Measurements from ENCODE around the gene ABCB9. TPM values are rescaled to one million over a fixed set of nuclear protein-coding genes. Genes with fewer than 3 reads are reported as not detected.

The ABCB9 gene
- total RNA-seq, 1 donor from 2014 or later, result 4.2 TPM

DNA sequence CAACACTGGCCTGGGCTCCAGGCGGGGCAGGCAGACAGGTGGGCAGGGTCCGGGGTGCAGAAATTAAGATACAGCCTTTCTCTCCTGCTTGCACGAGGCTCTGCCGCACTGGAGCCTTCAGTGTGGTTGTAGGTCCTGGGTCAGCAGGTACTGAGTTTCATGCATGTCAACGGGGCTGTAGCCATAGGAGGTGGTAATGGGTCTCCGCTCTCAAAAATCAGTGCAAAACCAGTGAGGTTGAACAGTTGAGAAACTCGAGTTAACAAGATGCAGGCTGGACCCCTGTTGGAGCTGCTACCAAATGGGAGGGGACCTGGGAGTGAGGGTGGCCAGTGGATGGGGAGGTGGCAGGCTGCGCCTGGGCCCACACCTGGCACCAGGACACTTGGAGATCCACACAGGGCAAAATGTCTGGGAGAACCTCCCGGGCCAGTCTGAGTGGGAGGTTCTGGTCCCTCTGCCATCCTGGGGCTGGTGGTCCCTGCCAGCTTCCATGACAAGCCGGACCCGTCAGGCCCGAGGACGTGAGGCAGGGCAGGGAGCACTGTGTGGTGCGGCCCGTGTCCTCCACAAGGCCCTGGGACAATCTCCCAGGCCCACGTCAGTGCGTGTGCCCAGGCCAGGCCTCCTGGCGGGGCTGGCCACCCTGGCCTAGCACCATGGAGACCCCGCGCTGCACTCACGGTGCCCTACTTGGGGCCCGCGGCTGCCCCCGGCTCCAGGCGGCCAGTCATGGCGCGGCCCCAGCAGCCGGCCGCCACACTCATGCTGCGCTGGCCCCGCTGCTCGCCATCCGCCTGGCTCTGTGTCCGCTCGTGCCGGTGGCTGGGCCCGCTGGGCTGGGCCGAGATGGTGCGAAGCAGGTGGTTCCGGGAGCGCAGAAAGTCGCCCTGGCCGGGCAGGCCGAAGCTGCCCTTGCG is 19.3 kb upstream of the ABCB9 start:
- H3K27ac ChIP-seq, result peak overlapping the region; percentile 83
- no peaks in the 10 kb centered on the region for H3K27me3 ChIP-seq
- TF ChIP-seq POLR2AphosphoS5 (IDR thresholded peaks at IDR 0.05; ENCODE audit: insufficient read depth in 1 of 2, low read depth in 1 of 2) (no peak), POLR2A (IDR thresholded peaks at IDR 0.05) (no peak)
- TF ChIP-seq, protein P1, sequence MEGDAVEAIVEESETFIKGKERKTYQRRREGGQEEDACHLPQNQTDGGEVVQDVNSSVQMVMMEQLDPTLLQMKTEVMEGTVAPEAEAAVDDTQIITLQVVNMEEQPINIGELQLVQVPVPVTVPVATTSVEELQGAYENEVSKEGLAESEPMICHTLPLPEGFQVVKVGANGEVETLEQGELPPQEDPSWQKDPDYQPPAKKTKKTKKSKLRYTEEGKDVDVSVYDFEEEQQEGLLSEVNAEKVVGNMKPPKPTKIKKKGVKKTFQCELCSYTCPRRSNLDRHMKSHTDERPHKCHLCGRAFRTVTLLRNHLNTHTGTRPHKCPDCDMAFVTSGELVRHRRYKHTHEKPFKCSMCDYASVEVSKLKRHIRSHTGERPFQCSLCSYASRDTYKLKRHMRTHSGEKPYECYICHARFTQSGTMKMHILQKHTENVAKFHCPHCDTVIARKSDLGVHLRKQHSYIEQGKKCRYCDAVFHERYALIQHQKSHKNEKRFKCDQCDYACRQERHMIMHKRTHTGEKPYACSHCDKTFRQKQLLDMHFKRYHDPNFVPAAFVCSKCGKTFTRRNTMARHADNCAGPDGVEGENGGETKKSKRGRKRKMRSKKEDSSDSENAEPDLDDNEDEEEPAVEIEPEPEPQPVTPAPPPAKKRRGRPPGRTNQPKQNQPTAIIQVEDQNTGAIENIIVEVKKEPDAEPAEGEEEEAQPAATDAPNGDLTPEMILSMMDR (IDR thresholded peaks at IDR 0.05), result no peak
- H3K4me1 ChIP-seq, result peaks cover 47% of the 10 kb centered on the region
- no peak for DNase-seq (ENCODE audit: extremely low spot score in 2 of 2)
- peaks cover 0 to 31% of the 10 kb centered on the region in 2 donors for H3K36me3 ChIP-seq
- H3K9me3 ChIP-seq, result no peaks in the 10 kb centered on the region
- intact Hi-C loops (cut with DNase I), result loop anchor here (5.0 kb wide), 1 partner anchor 177 kb away; no protein-coding TSS in a partner anchor
- no peak overlapping the region for H3K4me3 ChIP-seq

DNA sequence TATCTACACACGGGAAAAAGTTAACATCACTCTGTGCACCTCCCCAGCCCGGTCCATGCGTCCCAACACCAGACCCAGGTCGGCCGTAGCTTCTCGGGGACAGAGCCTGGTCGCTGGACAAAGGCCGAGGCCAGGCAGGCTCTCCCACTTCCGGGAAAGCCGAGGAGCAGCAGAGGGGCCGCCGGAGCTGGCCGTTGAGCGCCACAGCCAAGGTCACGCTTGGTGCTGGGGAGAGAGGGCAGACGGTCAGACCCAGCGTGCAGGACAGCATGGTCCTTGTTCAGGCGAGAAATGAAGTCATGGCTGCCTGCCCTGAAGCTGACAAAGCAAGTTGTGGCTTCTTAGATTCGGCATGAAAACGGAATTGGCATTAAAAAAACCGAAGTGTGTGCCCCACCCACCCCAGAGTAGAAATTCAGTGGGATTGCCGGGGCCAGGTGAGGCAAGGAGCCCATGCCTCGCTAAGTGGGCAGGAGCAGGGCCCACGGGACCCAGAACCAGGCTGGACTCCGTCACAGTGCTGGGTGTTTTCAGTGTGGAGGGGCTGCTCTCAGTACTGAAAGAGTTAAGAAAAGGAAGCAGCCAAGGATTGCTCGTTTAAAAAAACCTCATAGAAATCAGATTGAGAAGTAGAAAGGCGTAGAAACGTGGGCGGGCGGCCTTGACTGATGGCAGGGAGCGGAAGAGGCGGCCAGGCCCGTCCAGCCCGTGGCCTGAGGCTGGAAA is 18.5 kb upstream of the ABCB9 start:
- intact Hi-C loops (cut with DNase I), result loop anchor here (5.0 kb wide), 2 partner anchors 178 to 248 kb away; partner anchors contain the start of genes MPHOSPH9 and MTRFR
- TF ChIP-seq, protein P1 (IDR thresholded peaks at IDR 0.05), result no peak
- no peak for TF ChIP-seq POLR2A (IDR thresholded peaks at IDR 0.05)
- no peak for TF ChIP-seq POLR2AphosphoS5 (IDR thresholded peaks at IDR 0.05; ENCODE audit: insufficient read depth in 1 of 2, low read depth in 1 of 2)
- peak overlapping the region; percentile 83 for H3K27ac ChIP-seq
- peak overlapping the region in 1 of 2 donors; percentile 5 for H3K4me3 ChIP-seq
- H3K4me1 ChIP-seq, result peaks cover 50% of the 10 kb centered on the region
- peaks cover 0 to 31% of the 10 kb centered on the region in 2 donors for H3K36me3 ChIP-seq
- H3K9me3 ChIP-seq, result no peaks in the 10 kb centered on the region
- no peak for DNase-seq (ENCODE audit: extremely low spot score in 2 of 2)
- no peaks in the 10 kb centered on the region for H3K27me3 ChIP-seq

DNA sequence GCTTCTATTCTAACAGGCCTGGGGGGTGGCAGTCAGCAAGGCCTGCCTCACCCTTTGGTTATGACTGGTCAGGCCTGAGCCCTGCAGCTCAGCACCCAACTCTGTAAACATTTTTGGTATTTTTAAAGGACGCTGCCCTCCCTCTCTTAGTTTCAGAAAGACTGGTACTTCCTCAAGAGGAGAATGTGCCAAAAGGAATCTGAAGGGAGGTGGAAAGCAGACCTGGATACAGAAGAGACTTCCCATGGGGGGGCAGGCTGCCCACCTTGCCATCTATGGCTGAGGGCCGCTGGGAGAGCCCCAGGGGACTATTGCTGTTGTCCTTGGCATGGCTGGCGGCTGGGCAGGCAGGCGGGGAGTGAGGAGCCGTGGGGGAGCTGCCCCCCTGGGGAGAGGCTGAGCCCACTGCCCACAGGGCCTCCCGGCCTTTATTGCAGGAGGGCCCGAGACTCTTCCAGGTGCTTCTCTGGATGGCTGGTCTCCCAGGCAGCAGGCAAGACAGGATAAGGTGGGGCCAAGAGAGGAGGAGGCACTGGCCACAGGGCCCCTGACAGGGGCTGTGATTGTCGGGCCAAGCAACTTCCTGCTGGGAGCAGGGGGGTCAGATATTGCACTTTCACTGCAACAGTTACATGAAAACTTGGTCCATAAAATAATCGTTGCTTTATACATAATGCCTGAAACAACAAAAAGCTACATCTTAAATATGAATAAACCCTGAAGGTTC is 17.7 kb upstream of the ABCB9 start:
- no peak for DNase-seq (ENCODE audit: extremely low spot score in 2 of 2)
- no peaks in the 10 kb centered on the region for H3K9me3 ChIP-seq
- H3K27ac ChIP-seq, result peak overlapping the region; percentile 83
- peak overlapping the region in 1 of 2 donors; percentile 5 for H3K4me3 ChIP-seq
- peaks cover 58% of the 10 kb centered on the region for H3K4me1 ChIP-seq
- TF ChIP-seq, protein P1 (IDR thresholded peaks at IDR 0.05), result no peak
- intact Hi-C loops (cut with DNase I), result loop anchor here (5.0 kb wide), 1 partner anchor 248 kb away; the partner anchor contains the start of genes MPHOSPH9 and MTRFR
- H3K27me3 ChIP-seq, result no peaks in the 10 kb centered on the region
- H3K36me3 ChIP-seq, result peaks cover 0 to 31% of the 10 kb centered on the region in 2 donors

DNA sequence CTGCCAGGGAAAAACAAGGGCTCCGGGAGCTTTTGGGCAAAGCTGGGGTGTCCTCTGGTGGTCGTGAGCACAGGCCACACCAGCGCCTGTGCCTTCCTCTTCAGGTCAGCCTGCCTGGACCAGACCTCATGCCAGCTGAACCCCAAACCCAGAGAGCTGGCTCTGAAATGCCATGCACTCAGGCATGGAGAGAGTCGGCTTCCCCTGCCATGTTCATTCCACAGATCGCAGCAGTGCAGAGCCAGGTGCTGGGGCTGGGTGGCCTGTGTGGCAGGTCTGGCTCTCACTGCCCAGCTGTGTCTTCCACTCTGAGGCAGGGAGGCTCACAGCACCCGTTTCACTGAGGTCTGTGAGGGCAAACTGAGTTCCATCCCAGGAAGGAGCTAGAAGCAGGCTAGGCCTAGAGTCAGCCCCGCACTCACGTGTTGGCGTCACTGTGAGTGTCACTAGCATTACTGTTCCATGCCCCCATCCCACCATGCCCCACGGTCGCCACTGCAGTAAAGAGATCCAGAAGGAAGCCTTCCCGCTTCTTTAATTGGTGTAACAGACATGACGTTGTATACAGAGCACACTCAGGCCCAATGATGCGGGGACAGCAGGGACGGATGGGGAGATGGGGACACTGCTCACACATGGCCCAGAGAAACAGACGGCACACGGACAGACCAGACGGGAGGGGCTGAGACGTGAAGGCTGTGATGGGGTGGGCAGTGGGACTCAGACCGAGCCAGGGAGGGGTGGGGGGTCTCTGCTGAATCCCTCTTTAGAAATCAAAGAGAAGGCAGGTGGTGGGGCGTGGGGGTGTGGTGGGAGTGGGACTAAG is 16.9 kb upstream of the ABCB9 start:
- no peaks in the 10 kb centered on the region for H3K9me3 ChIP-seq
- TF ChIP-seq, protein P1 (IDR thresholded peaks at IDR 0.05), result no peak
- peaks cover 0 to 25% of the 10 kb centered on the region in 2 donors for H3K36me3 ChIP-seq
- peak overlapping the region; percentile 83 for H3K27ac ChIP-seq
- DNase-seq (ENCODE audit: extremely low spot score in 2 of 2), result no peak
- intact Hi-C loops (cut with DNase I), result loop anchor here (5.0 kb wide), 1 partner anchor 249 kb away; the partner anchor contains the start of genes MPHOSPH9 and MTRFR
- H3K27me3 ChIP-seq, result no peaks in the 10 kb centered on the region
- no peak overlapping the region for H3K4me3 ChIP-seq
- H3K4me1 ChIP-seq, result peaks cover 66% of the 10 kb centered on the region
